RCC 7860 (cell line): Measurements from ENCODE around the gene PLAA.
A peak's percentile ranks its signal among the peaks of the same experiment; 100 is the strongest.
"Not testable (repeated sequence)": the region's sequence is repeated elsewhere in the genome, so short reads cannot be mapped to it uniquely, and the experiment has no call there.

Experiments
- DNase-seq: peaks from one replicate; pipeline ENCODE4 v3.0.0-alpha.2; 2015; ENCODE audit warnings: low spot score
- FAIRE-seq: peaks from 2 replicates; lab custom pipeline; 2012; peaks lifted over from hg19 to GRCh38; lab: Jason Lieb, UNC

The PLAA gene

GRCh38 chr9:26937816-26938371, 9.1 kb downstream of the PLAA start:
- DNase-seq, result no peak
- no peak for FAIRE-seq

GRCh38 chr9:26935847-26936246, 11.2 kb downstream of the PLAA start:
- DNase-seq (no peak), FAIRE-seq (no peak)

GRCh38 chr9:26928902-26929495, 18.0 kb downstream of the PLAA start:
- no peak for DNase-seq

GRCh38 chr9:26925609-26926008, 21.4 kb downstream of the PLAA start:
- DNase-seq, result no peak
- no peak for FAIRE-seq

More at GRCh38 chr9:26928902-26929495, 18.0 kb downstream of the PLAA start:
- FAIRE-seq, result no peak

- no peak for DNase-seq
These were observed 27.3 kb downstream of the PLAA start for GRCh38 chr9:26919698-26920097.

GRCh38 chr9:26913138-26913668, 33.8 kb downstream of the PLAA start:
- FAIRE-seq (no peak), DNase-seq (no peak)

More at GRCh38 chr9:26919698-26920097, 27.3 kb downstream of the PLAA start:
- FAIRE-seq, result no peak

GRCh38 chr9:26904671-26905070, 42.4 kb downstream of the PLAA start:
- FAIRE-seq (no peak), DNase-seq (no peak)

GRCh38 chr9:26904070-26904469, 43.0 kb downstream of the PLAA start:
- DNase-seq (no peak), FAIRE-seq (no peak)

- FAIRE-seq, result no peak
- DNase-seq, result no peak
These were observed 53.9 kb downstream of the PLAA start for GRCh38 chr9:26893030-26893676.

GRCh38 chr9:26892251-26893029, 54.6 kb downstream of the PLAA start, which contains the start of gene CAAP1:
TSS of gene CAAP1 (minus strand) at chr9:26892802. CDS start at chr9:26892715, 87 bp downstream.
- FAIRE-seq (peak; percentile 35), DNase-seq (peak; percentile 74)

GRCh38 chr9:26891726-26892125, 55.3 kb downstream of the PLAA start:
- no peak for DNase-seq
- FAIRE-seq, result no peak

GRCh38 chr9:26888271-26888670, 58.8 kb downstream of the PLAA start:
- no peak for FAIRE-seq
- DNase-seq, result no peak

GRCh38 chr9:26882154-26882553, 64.9 kb downstream of the PLAA start:
- FAIRE-seq, result no peak

GRCh38 chr9:26880262-26880661, 66.8 kb downstream of the PLAA start:
- no peak for FAIRE-seq
- no peak for DNase-seq

More at GRCh38 chr9:26882154-26882553, 64.9 kb downstream of the PLAA start:
- DNase-seq, result no peak

- DNase-seq, FAIRE-seq: not testable (repeated sequence)
These were observed 71.9 kb downstream of the PLAA start for GRCh38 chr9:26875155-26875554.

- DNase-seq, result peak; percentile 40
- FAIRE-seq, result peak; percentile 61
These were observed 76.8 kb downstream of the PLAA start for GRCh38 chr9:26870292-26870691.

GRCh38 chr9:26863074-26863473, 84.0 kb downstream of the PLAA start:
- DNase-seq (no peak), FAIRE-seq (peak; percentile 64)

- peak; percentile 14 for DNase-seq
- peak; percentile 29 for FAIRE-seq
These were observed 90.5 kb downstream of the PLAA start for GRCh38 chr9:26856413-26857032.
